ENCODE measurements around the gene UBE2O.

GRCh38 chr17:76487451-76488192, 34.7 kb upstream of the UBE2O start:
- TF ChIP-seq CTCF (IDR thresholded peaks at IDR 0.05 in 4 of 5, conservative IDR thresholded peaks at IDR 0.05 in 1 of 5): no peak
- TF ChIP-seq POLR2A (IDR thresholded peaks at IDR 0.05): no peak

All from gastrocnemius medialis (tissue), 4 donors.